GM23338 (cell line): ENCODE measurements around the gene RIIAD1. TPM values are rescaled to one million over a fixed set of nuclear protein-coding genes. Genes with fewer than 3 reads are reported as not detected.

ENCODE experiments used
- ATAC-seq: fragments of 200-7000 bp; cut with Tn5 transposase; 3 replicates; pipeline ENCODE4 v1.9.1; 2020
- DNase-seq: peaks from one replicate; pipeline ENCODE4 v3.0.0-alpha.2; 2015; ENCODE audit warnings: low spot score
- H2AFZ ChIP-seq: fragments of 200-600 bp; sonication (generic); 2 replicates; pipeline ENCODE4 v1.8.0; 2016; ENCODE audit warnings: antibody characterized with exemption, mild to moderate bottlenecking, moderate library complexity
- H3F3A ChIP-seq: fragments of 200-600 bp; sonication (generic); replicated peaks from 2 replicates; pipeline ENCODE4 v1.8.0; 2017; ENCODE audit warnings: antibody characterized with exemption, mixed run types, low read depth
- H3K27ac ChIP-seq: fragments of 200-600 bp; sonication (generic); 2 replicates; pipeline ENCODE4 v1.6.1; 2016; ENCODE audit warnings: low read depth
- H3K27me3 ChIP-seq: fragments of 200-600 bp; sonication (generic); 2 replicates; pipeline ENCODE4 v1.8.0; 2016; ENCODE audit warnings: mild to moderate bottlenecking, mixed run types, moderate library complexity; ENCODE audit not compliant: insufficient read depth
- H3K36me3 ChIP-seq: fragments of 200-600 bp; sonication (generic); 2 replicates; pipeline ENCODE4 v1.8.0; 2016; ENCODE audit warnings: mild to moderate bottlenecking; ENCODE audit not compliant: insufficient read depth
- H3K4me1 ChIP-seq: fragments of 200-600 bp; sonication (generic); 2 replicates; pipeline ENCODE4 v1.8.0; 2016; ENCODE audit warnings: mild to moderate bottlenecking, moderate library complexity; ENCODE audit not compliant: insufficient read depth
- H3K4me2 ChIP-seq: fragments of 200-600 bp; sonication (generic); 2 replicates; pipeline ENCODE4 v1.7.1; 2017; ENCODE audit warnings: mixed run types
- H3K4me3 ChIP-seq: fragments of 200-600 bp; sonication (generic); 2 replicates; pipeline ENCODE4 v1.6.1; 2016; ENCODE audit warnings: mixed run types
- H3K79me2 ChIP-seq: fragments of 200-600 bp; sonication (generic); replicated peaks from 2 replicates; pipeline ENCODE4 v1.8.0; 2017; ENCODE audit warnings: mild to moderate bottlenecking; ENCODE audit not compliant: insufficient read depth
- H3K9me2 ChIP-seq: fragments of 200-600 bp; sonication (generic); 2 replicates; pipeline ENCODE4 v1.8.0; 2017; ENCODE audit not compliant: insufficient read depth
- H4K20me1 ChIP-seq: fragments of 200-600 bp; sonication (generic); replicated peaks from 2 replicates; pipeline ENCODE4 v1.8.0; 2017; ENCODE audit warnings: mild to moderate bottlenecking; ENCODE audit not compliant: insufficient read depth
- H3K27ac Mint-ChIP-seq: 2 replicates; pipeline ENCODE4 v1.8.0; 2020; ENCODE audit warnings: inconsistent platforms, mild to moderate bottlenecking, moderate library complexity, mixed read lengths
- H3K27me3 Mint-ChIP-seq: 3 replicates; pipeline ENCODE4 v1.8.0; 2022; ENCODE audit warnings: low read depth, mild to moderate bottlenecking, moderate library complexity, mixed read lengths, inconsistent platforms; ENCODE audit not compliant: insufficient read depth, poor library complexity
- H3K36me3 Mint-ChIP-seq: 3 replicates; pipeline ENCODE4 v1.8.0; 2021; ENCODE audit warnings: low read depth, mild to moderate bottlenecking, inconsistent platforms, moderate library complexity, mixed read lengths
- H3K4me1 Mint-ChIP-seq: 3 replicates; pipeline ENCODE4 v1.8.0; 2020; ENCODE audit warnings: mild to moderate bottlenecking, inconsistent platforms, mixed read lengths
- H3K4me3 Mint-ChIP-seq: 3 replicates; pipeline ENCODE4 v1.8.0; 2021; ENCODE audit warnings: moderate library complexity, mild to moderate bottlenecking, inconsistent platforms, mixed read lengths
- H3K9me3 Mint-ChIP-seq: 3 replicates; pipeline ENCODE4 v1.8.0; 2020; ENCODE audit warnings: moderate library complexity, mild to moderate bottlenecking, inconsistent platforms, mixed read lengths
- CREB1 ChIP-seq: fragments of 250-450 bp; sonication (Bioruptor Pico); IDR thresholded peaks from 2 replicates; pipeline ENCODE4 v1.5.0; 2020; ENCODE audit warnings: low read depth, mild to moderate bottlenecking, moderate library complexity
- CTCF ChIP-seq, 2 experiments: fragments of 200-600 bp in 1 of 2; sonication (generic) in 1 of 2; conservative IDR thresholded peaks; 2 replicates each; pipeline versions ENCODE4 v1.5.1 to v1.6.1; 2016 to 2017; ENCODE audit warnings: antibody characterized with exemption in 2 of 2, low read depth in 2 of 2, mild to moderate bottlenecking in 2 of 2, moderate library complexity in 1 of 2
- ETS1 ChIP-seq: IDR thresholded peaks from 2 replicates; pipeline ENCODE4 v1.6.1; 2016; ENCODE audit warnings: antibody characterized with exemption
- EZH2 ChIP-seq: fragments of 200-600 bp; sonication (generic); IDR thresholded peaks from one replicate; pipeline ENCODE4 v1.8.0; 2017; ENCODE audit warnings: antibody characterized with exemption, mild to moderate bottlenecking, low read depth; ENCODE audit not compliant: unreplicated experiment
- EZH2phosphoT487 ChIP-seq: fragments of 200-600 bp; sonication (generic); IDR thresholded peaks from one replicate; pipeline ENCODE4 v1.8.1; 2018; ENCODE audit warnings: antibody characterized with exemption; ENCODE audit not compliant: unreplicated experiment
- JUNB ChIP-seq: IDR thresholded peaks from one replicate; pipeline ENCODE4 v1.6.1; 2016; ENCODE audit warnings: antibody characterized with exemption; ENCODE audit not compliant: unreplicated experiment
- POLR2AphosphoS5 ChIP-seq: IDR thresholded peaks from 2 replicates; pipeline ENCODE4 v1.6.1; 2016; ENCODE audit warnings: antibody characterized with exemption, low read depth
- STAT1 ChIP-seq: IDR thresholded peaks from one replicate; pipeline ENCODE4 v1.6.1; 2016; ENCODE audit warnings: antibody characterized with exemption; ENCODE audit not compliant: unreplicated experiment
- ZNF114 ChIP-seq: fragments of 250-450 bp; sonication (Bioruptor Pico); IDR thresholded peaks from 2 replicates; pipeline ENCODE4 v1.5.0; 2020; ENCODE audit warnings: mild to moderate bottlenecking, moderate library complexity
- ZNF331 ChIP-seq: fragments of 250-450 bp; sonication (Bioruptor Pico); IDR thresholded peaks from 2 replicates; pipeline ENCODE4 v1.5.0; 2020; ENCODE audit warnings: low read depth, mild to moderate bottlenecking, moderate library complexity
- polyA plus RNA-seq: library from polyadenylated mRNA; unstranded; fragments of >200 nt; fragmentation: Nextera tagmentation; extraction: Ambion mirVana; gene quantifications from 2 replicates; pipeline ENCODE4 v1.2.1, GENCODE V29; 2016
- total RNA-seq: library from RNA; depleted of rRNA; stranded (reverse); fragments of >200 nt; shearing (Covaris generic); gene quantifications from 2 replicates; pipeline ENCODE4 v1.2.3, GENCODE V29; 2014
- TF ChIP-seq, protein P1 (sequence below): IDR thresholded peaks from one replicate; pipeline ENCODE4 v1.6.1; 2018; ENCODE audit warnings: antibody characterized with exemption; ENCODE audit not compliant: unreplicated experiment

RIIAD1 gene
- total and polyA plus RNA-seq, 2 experiments from 2014 or later = not detected

DNA sequence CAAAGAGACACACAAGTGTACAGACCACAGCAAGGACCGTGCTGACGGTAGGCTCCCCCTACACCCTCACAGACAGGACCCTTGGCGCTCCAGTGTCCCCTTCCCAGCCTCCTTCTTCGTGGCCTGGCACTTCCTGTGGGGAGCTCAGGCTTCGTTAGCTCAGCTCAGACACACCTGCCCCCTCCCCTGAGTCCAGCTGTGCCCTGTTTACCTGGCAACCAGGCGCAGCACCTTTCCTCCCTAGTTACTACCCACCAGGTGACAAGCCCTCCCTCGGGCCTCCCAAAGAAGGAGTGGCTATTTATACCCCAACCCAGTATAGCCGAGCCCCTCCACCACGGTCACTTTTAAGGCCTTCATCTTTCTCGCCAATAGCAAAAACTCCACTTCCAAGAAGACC is 9.4 kb upstream of the RIIAD1 start (continued):
- TF ChIP-seq EZH2phosphoT487 (no peak), ZNF331 (CRISPR knock-in tag) (no peak), CTCF (conservative IDR thresholded peaks at IDR 0.05; ENCODE audit: low read depth in 2 of 2) (no peak), POLR2AphosphoS5 (no peak), ZNF114 (no peak), ETS1 (no peak), JUNB (no peak), CREB1 (CRISPR knock-in tag) (no peak), STAT1 (no peak), EZH2 (no peak)
- TF ChIP-seq, protein P1, sequence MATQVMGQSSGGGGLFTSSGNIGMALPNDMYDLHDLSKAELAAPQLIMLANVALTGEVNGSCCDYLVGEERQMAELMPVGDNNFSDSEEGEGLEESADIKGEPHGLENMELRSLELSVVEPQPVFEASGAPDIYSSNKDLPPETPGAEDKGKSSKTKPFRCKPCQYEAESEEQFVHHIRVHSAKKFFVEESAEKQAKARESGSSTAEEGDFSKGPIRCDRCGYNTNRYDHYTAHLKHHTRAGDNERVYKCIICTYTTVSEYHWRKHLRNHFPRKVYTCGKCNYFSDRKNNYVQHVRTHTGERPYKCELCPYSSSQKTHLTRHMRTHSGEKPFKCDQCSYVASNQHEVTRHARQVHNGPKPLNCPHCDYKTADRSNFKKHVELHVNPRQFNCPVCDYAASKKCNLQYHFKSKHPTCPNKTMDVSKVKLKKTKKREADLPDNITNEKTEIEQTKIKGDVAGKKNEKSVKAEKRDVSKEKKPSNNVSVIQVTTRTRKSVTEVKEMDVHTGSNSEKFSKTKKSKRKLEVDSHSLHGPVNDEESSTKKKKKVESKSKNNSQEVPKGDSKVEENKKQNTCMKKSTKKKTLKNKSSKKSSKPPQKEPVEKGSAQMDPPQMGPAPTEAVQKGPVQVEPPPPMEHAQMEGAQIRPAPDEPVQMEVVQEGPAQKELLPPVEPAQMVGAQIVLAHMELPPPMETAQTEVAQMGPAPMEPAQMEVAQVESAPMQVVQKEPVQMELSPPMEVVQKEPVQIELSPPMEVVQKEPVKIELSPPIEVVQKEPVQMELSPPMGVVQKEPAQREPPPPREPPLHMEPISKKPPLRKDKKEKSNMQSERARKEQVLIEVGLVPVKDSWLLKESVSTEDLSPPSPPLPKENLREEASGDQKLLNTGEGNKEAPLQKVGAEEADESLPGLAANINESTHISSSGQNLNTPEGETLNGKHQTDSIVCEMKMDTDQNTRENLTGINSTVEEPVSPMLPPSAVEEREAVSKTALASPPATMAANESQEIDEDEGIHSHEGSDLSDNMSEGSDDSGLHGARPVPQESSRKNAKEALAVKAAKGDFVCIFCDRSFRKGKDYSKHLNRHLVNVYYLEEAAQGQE = no peak

DNA sequence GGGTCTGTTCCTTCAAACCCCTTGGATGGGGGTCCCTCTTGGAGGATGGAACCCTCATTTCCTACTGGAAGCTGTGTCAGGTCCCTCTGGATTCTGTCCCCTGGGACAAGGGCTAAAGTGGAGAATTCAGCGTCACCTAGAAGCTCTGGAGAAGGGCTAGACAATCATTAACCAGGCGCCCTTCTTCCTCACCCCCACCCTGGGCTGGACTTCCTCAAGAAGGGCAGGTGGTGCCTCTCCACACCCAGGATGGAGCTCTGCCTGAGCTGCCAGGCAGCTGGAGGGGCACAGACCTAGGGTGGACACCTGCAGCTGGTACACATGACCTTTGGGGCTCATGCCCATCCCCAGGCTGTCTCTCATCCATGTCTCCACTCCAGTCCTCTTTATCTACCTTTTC is 8.3 kb upstream of the RIIAD1 start:
- Histone ChIP-seq H3K27me3 (peaks cover 9% of the 10 kb centered on the region), H3K27ac (no peak overlapping the region), H3K79me2 (no peaks in the 10 kb centered on the region), H4K20me1 (no peaks in the 10 kb centered on the region), H3K4me2 (no peak overlapping the region), H3F3A (no peaks in the 10 kb centered on the region), H3K36me3 (no peaks in the 10 kb centered on the region), H2AFZ (no peak overlapping the region), H3K4me1 (peaks cover 16% of the 10 kb centered on the region), H3K9me2 (no peaks in the 10 kb centered on the region), H3K4me3 (no peak overlapping the region)
- Mint-ChIP-seq H3K4me3 (no peak overlapping the region), H3K9me3 (no peaks in the 10 kb centered on the region), H3K27ac (no peak overlapping the region), H3K36me3 (no peaks in the 10 kb centered on the region), H3K4me1 (peaks cover 28% of the 10 kb centered on the region), H3K27me3 (peaks cover 20% of the 10 kb centered on the region)
- TF ChIP-seq STAT1 (no peak), JUNB (no peak)
- ATAC-seq (no peak), DNase-seq (no peak)
